Measurements from ENCODE around the gene LRRC2. TPM values are rescaled to one million over a fixed set of nuclear protein-coding genes. Genes with fewer than 3 reads are reported as not detected.

LRRC2 gene
- total and polyA plus RNA-seq, 9 of the 15 experiments (the other 6 are each of a cell fraction or from before 2014, with no cell fraction given) = 0.01 to 0.04 (median 0.03) TPM; not detected in 5

DNA sequence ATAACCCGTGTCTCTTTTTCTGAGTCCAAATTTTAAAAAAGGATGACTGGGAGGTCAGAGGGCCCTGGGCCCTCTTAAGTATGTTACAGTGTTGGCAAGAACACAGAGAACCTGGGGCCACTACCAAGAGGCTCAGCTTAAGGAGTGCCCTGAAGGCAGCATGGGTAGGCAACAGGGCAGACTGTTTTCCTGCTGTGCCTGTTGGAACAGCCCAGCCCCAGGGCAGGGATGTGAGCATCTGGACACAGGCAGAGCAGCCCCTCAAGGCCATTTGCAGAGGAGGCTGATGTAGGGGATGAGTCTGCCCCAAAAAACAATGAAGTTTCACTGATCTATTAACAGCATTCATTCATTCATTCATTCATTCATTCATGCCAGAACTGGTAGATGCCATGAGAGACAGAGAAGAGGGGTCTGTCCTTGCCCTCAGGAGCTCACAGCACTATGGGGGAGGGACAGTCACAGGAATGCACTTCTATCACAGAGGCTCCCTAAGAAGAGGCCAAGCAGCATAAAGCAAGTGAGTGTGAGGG is 99.2 kb downstream of the LRRC2 start:
- peaks cover 0 to 6% of the 10 kb centered on the region in 2 experiments; a peak in 1 of 5 replicates for H3K4me1 ChIP-seq (replicated peaks in 1 of 2; ENCODE audit: control insufficient read depth in 2 of 2, insufficient read depth in 2 of 2, low read length in 2 of 2)
- in situ Hi-C loops (cut with MboI) = no loop called here
- H3K9me1 ChIP-seq (ENCODE audit: control insufficient read depth, insufficient read depth, low read length) = no peaks in the 10 kb centered on the region
- TF ChIP-seq ZNF24 (IDR thresholded peaks at IDR 0.05) (peak; percentile 86), ESRRA (IDR thresholded peaks at IDR 0.05; ENCODE audit: borderline replicate concordance, low read depth) (no peak)
- H4K20me1 ChIP-seq (replicated peaks; ENCODE audit: control insufficient read depth, insufficient read depth, low read length) = no peaks in the 10 kb centered on the region
- DNase-seq (ENCODE audit: extremely low read depth in 1 of 4, low spot score in 3 of 4) = no peak
- H3K27me3 ChIP-seq (ENCODE audit: control insufficient read depth in 2 of 2, insufficient read depth in 2 of 2, low read length in 2 of 2) = peaks cover 29 to 82% of the 10 kb centered on the region in 2 experiments
- no peak overlapping the region for H3K9ac ChIP-seq (ENCODE audit: insufficient read depth in 1 of 2, low read depth in 2 of 2, low read length in 2 of 2)
- no peak overlapping the region for H2AFZ ChIP-seq (ENCODE audit: low read depth, low read length)
- no TSS peak for BruUV-seq (replicated peaks)
- no peaks in the 10 kb centered on the region for H3K9me3 ChIP-seq (replicated peaks; ENCODE audit: control insufficient read depth, insufficient read depth, low read depth, low read length)
- ChIA-PET CTCF (ENCODE audit: low intra/inter-chr PET ratio) (no interaction called here), POLR2A (interaction anchor here (0.6 to 0.8 kb wide), 2 partner anchors 11 to 22 kb away, joined by 3 to 4 read pairs; no protein-coding TSS in a partner anchor)
- FAIRE-seq = no peak
- intact Hi-C loops (cut with micrococcal nuclease) = no loop called here
- H3K27ac ChIP-seq (ENCODE audit: extremely low read depth, low read depth, low read length) = no peak overlapping the region
- 0% methylated on average over 1 of the region's 1 CpG for WGBS (ENCODE audit: insufficient coverage, low coverage, missing lambda C conversion rate)
- ATAC-seq = no peak
- no peaks in the 10 kb centered on the region for H3K36me3 ChIP-seq (ENCODE audit: control insufficient read depth, insufficient read depth, low read length)
- no peaks in the 10 kb centered on the region for H3K79me2 ChIP-seq (ENCODE audit: control insufficient read depth, insufficient read depth, low read length)
- H3K4me3 ChIP-seq = no peak overlapping the region
- H3K4me2 ChIP-seq (ENCODE audit: insufficient read depth, low read length) = no peak overlapping the region

GRCh38 chr3:46466273-46466672 is 99.8 kb downstream of the LRRC2 start:
- BruUV-seq (replicated peaks) = no TSS peak
- no peak for DNase-seq (ENCODE audit: extremely low read depth in 1 of 4, low spot score in 3 of 4)

More at GRCh38 chr3:46466273-46466672, 99.8 kb downstream of the LRRC2 start:
- TF ChIP-seq ZNF384 (IDR thresholded peaks at IDR 0.05; ENCODE audit: low read depth, low read length) = no peak
- no peak for TF ChIP-seq PRMT5 (CRISPR knock-in tag; IDR thresholded peaks at IDR 0.05)
- CTCF ChIA-PET (ENCODE audit: low intra/inter-chr PET ratio) = no interaction called here
- POLR2A ChIA-PET = interaction anchor here (0.8 to 0.9 kb wide), 2 partner anchors 23 to 40 kb away, joined by 3 to 4 read pairs; no protein-coding TSS in a partner anchor
- FAIRE-seq (peak; percentile 32), ATAC-seq (no peak)
- no peak overlapping the region for H2AFZ ChIP-seq (ENCODE audit: low read depth, low read length)
- H3K79me2 ChIP-seq (ENCODE audit: control insufficient read depth, insufficient read depth, low read length) = no peaks in the 10 kb centered on the region
- H3K27ac ChIP-seq (ENCODE audit: extremely low read depth, low read depth, low read length) = no peak overlapping the region
- intact Hi-C loops (cut with micrococcal nuclease) (no loop called here), in situ Hi-C loops (cut with MboI) (no loop called here)
- H3K4me2 ChIP-seq (ENCODE audit: insufficient read depth, low read length) = no peak overlapping the region
- no peak overlapping the region for H3K4me3 ChIP-seq
- no peak overlapping the region for H3K9ac ChIP-seq (ENCODE audit: insufficient read depth in 1 of 2, low read depth in 2 of 2, low read length in 2 of 2)
- H3K9me3 ChIP-seq (replicated peaks; ENCODE audit: control insufficient read depth, insufficient read depth, low read depth, low read length) = no peaks in the 10 kb centered on the region
- peaks cover 31 to 75% of the 10 kb centered on the region in 2 experiments for H3K27me3 ChIP-seq (ENCODE audit: control insufficient read depth in 2 of 2, insufficient read depth in 2 of 2, low read length in 2 of 2)
- no peaks in the 10 kb centered on the region for H3K36me3 ChIP-seq (ENCODE audit: control insufficient read depth, insufficient read depth, low read length)
- no peaks in the 10 kb centered on the region for H3K9me1 ChIP-seq (ENCODE audit: control insufficient read depth, insufficient read depth, low read length)
- H4K20me1 ChIP-seq (replicated peaks; ENCODE audit: control insufficient read depth, insufficient read depth, low read length) = no peaks in the 10 kb centered on the region
- H3K4me1 ChIP-seq (replicated peaks in 1 of 2; ENCODE audit: control insufficient read depth in 2 of 2, insufficient read depth in 2 of 2, low read length in 2 of 2) = peaks cover 0 to 6% of the 10 kb centered on the region in 2 experiments; a peak in 1 of 5 replicates

Other genes with a start within 250 kb of the LRRC2 start
Only the 7 nearest of the 9 such genes appear.
- gene CCRL2, start 159.0 kb downstream of the LRRC2 start, total RNA-seq (2014; rRNA removed) = 3.6 and 4.1 TPM in 2 replicates
- 3.4 and 4.5 TPM in 2 replicates for gene CCRL2, start 159.0 kb downstream of the LRRC2 start, total RNA-seq (2014; rRNA removed; fragmentation: Illumina TruSeq; extraction: Trizol)
- 3.1 and 4.0 TPM in 2 replicates for gene CCRL2, start 159.0 kb downstream of the LRRC2 start, total RNA-seq (2015; rRNA removed; fragmentation: Illumina TruSeq; extraction: Trizol)
- 3.3 and 3.5 TPM in 2 replicates for gene CCRL2, start 159.0 kb downstream of the LRRC2 start, total RNA-seq (2021)
- gene CCRL2, start 159.0 kb downstream of the LRRC2 start, polyA plus RNA-seq (2011; rRNA removed) = 4.2 and 5.4 TPM in 2 replicates
- gene CCRL2, start 159.0 kb downstream of the LRRC2 start, polyA plus RNA-seq (2014; fragmentation: Illumina TruSeq; extraction: Trizol) = 3.2 and 3.4 TPM in 2 replicates
- gene CCRL2, start 159.0 kb downstream of the LRRC2 start, polyA plus RNA-seq (2014; fragmentation: Nextera tagmentation; extraction: Ambion mirVana) = 1 to 10 TPM; 4.3 to 5.7 TPM
- 2.2 and 3.5 TPM in 2 replicates for gene CCRL2, start 159.0 kb downstream of the LRRC2 start, polyA plus RNA-seq (2014; rRNA removed)
- gene LTF, start 101.4 kb downstream of the LRRC2 start, total RNA-seq (2014; rRNA removed) = 0.08 TPM in 1 of 2 replicates, not detected in the other
- not detected in 2 replicates for gene LTF, start 101.4 kb downstream of the LRRC2 start, total RNA-seq (2014; rRNA removed; fragmentation: Illumina TruSeq; extraction: Trizol)
- 0.08 TPM in 1 of 2 replicates, not detected in the other for gene LTF, start 101.4 kb downstream of the LRRC2 start, total RNA-seq (2015; rRNA removed; fragmentation: Illumina TruSeq; extraction: Trizol)
- 0.07 and 0.13 TPM in 2 replicates for gene LTF, start 101.4 kb downstream of the LRRC2 start, total RNA-seq (2021)
- not detected in 2 replicates for gene LTF, start 101.4 kb downstream of the LRRC2 start, polyA plus RNA-seq (2011; rRNA removed)
- not detected in 2 replicates for gene LTF, start 101.4 kb downstream of the LRRC2 start, polyA plus RNA-seq (2014; fragmentation: Illumina TruSeq; extraction: Trizol)
- gene LTF, start 101.4 kb downstream of the LRRC2 start, polyA plus RNA-seq (2014; fragmentation: Nextera tagmentation; extraction: Ambion mirVana) = not detected
- 0.71 TPM in 1 of 2 replicates, not detected in the other for gene LTF, start 101.4 kb downstream of the LRRC2 start, polyA plus RNA-seq (2014; rRNA removed)
- gene RTP3, start 68.3 kb downstream of the LRRC2 start, total RNA-seq (2014; rRNA removed) = not detected in 2 replicates
- gene RTP3, start 68.3 kb downstream of the LRRC2 start, total RNA-seq (2014; rRNA removed; fragmentation: Illumina TruSeq; extraction: Trizol) = not detected in 2 replicates
- not detected in 2 replicates for gene RTP3, start 68.3 kb downstream of the LRRC2 start, total RNA-seq (2015; rRNA removed; fragmentation: Illumina TruSeq; extraction: Trizol)
- gene RTP3, start 68.3 kb downstream of the LRRC2 start, total RNA-seq (2021) = not detected in 2 replicates
- not detected in 2 replicates for gene RTP3, start 68.3 kb downstream of the LRRC2 start, polyA plus RNA-seq (2011; rRNA removed)
- not detected in 2 replicates for gene RTP3, start 68.3 kb downstream of the LRRC2 start, polyA plus RNA-seq (2014; fragmentation: Illumina TruSeq; extraction: Trizol)
- not detected for gene RTP3, start 68.3 kb downstream of the LRRC2 start, polyA plus RNA-seq (2014; fragmentation: Nextera tagmentation; extraction: Ambion mirVana)
- gene RTP3, start 68.3 kb downstream of the LRRC2 start, polyA plus RNA-seq (2014; rRNA removed) = not detected in 2 replicates
- gene FAM240A, start 46.2 kb upstream of the LRRC2 start, total RNA-seq (2014; rRNA removed) = not detected in 2 replicates
- not detected in 2 replicates for gene FAM240A, start 46.2 kb upstream of the LRRC2 start, total RNA-seq (2014; rRNA removed; fragmentation: Illumina TruSeq; extraction: Trizol)
- gene FAM240A, start 46.2 kb upstream of the LRRC2 start, total RNA-seq (2015; rRNA removed; fragmentation: Illumina TruSeq; extraction: Trizol) = not detected in 2 replicates
- gene FAM240A, start 46.2 kb upstream of the LRRC2 start, total RNA-seq (2021) = not detected in 2 replicates
- gene FAM240A, start 46.2 kb upstream of the LRRC2 start, polyA plus RNA-seq (2011; rRNA removed) = not detected in 2 replicates
- gene FAM240A, start 46.2 kb upstream of the LRRC2 start, polyA plus RNA-seq (2014; fragmentation: Illumina TruSeq; extraction: Trizol) = not detected in 2 replicates
- not detected for gene FAM240A, start 46.2 kb upstream of the LRRC2 start, polyA plus RNA-seq (2014; fragmentation: Nextera tagmentation; extraction: Ambion mirVana)
- gene FAM240A, start 46.2 kb upstream of the LRRC2 start, polyA plus RNA-seq (2014; rRNA removed) = not detected in 2 replicates
- gene ALS2CL, start 127.4 kb upstream of the LRRC2 start, total RNA-seq (2014; rRNA removed) = 0.05 TPM in 1 of 2 replicates, not detected in the other
- gene ALS2CL, start 127.4 kb upstream of the LRRC2 start, total RNA-seq (2014; rRNA removed; fragmentation: Illumina TruSeq; extraction: Trizol) = 0.04 TPM in 1 of 2 replicates, not detected in the other
- gene ALS2CL, start 127.4 kb upstream of the LRRC2 start, total RNA-seq (2015; rRNA removed; fragmentation: Illumina TruSeq; extraction: Trizol) = not detected in 2 replicates
- 0.13 TPM in 2 replicates for gene ALS2CL, start 127.4 kb upstream of the LRRC2 start, total RNA-seq (2021)
- 0.03 and 0.18 TPM in 2 replicates for gene ALS2CL, start 127.4 kb upstream of the LRRC2 start, polyA plus RNA-seq (2011; rRNA removed)
- gene ALS2CL, start 127.4 kb upstream of the LRRC2 start, polyA plus RNA-seq (2014; fragmentation: Illumina TruSeq; extraction: Trizol) = 0.07 TPM in 1 of 2 replicates, not detected in the other
- not detected for gene ALS2CL, start 127.4 kb upstream of the LRRC2 start, polyA plus RNA-seq (2014; fragmentation: Nextera tagmentation; extraction: Ambion mirVana)
- 0.05 and 0.09 TPM in 2 replicates for gene ALS2CL, start 127.4 kb upstream of the LRRC2 start, polyA plus RNA-seq (2014; rRNA removed)
- not detected in 2 replicates for gene TMIE, start 135.1 kb upstream of the LRRC2 start, total RNA-seq (2014; rRNA removed)
- not detected in 2 replicates for gene TMIE, start 135.1 kb upstream of the LRRC2 start, total RNA-seq (2014; rRNA removed; fragmentation: Illumina TruSeq; extraction: Trizol)
- gene TMIE, start 135.1 kb upstream of the LRRC2 start, total RNA-seq (2015; rRNA removed; fragmentation: Illumina TruSeq; extraction: Trizol) = not detected in 2 replicates
- gene TMIE, start 135.1 kb upstream of the LRRC2 start, total RNA-seq (2021) = not detected in 2 replicates
- not detected in 2 replicates for gene TMIE, start 135.1 kb upstream of the LRRC2 start, polyA plus RNA-seq (2011; rRNA removed)
- gene TMIE, start 135.1 kb upstream of the LRRC2 start, polyA plus RNA-seq (2014; fragmentation: Illumina TruSeq; extraction: Trizol) = not detected in 2 replicates
- gene TMIE, start 135.1 kb upstream of the LRRC2 start, polyA plus RNA-seq (2014; fragmentation: Nextera tagmentation; extraction: Ambion mirVana) = not detected
- not detected in 2 replicates for gene TMIE, start 135.1 kb upstream of the LRRC2 start, polyA plus RNA-seq (2014; rRNA removed)
- gene PRSS50, start 151.6 kb upstream of the LRRC2 start, total RNA-seq (2014; rRNA removed) = not detected in 2 replicates
- not detected in 2 replicates for gene PRSS50, start 151.6 kb upstream of the LRRC2 start, total RNA-seq (2014; rRNA removed; fragmentation: Illumina TruSeq; extraction: Trizol)
- gene PRSS50, start 151.6 kb upstream of the LRRC2 start, total RNA-seq (2015; rRNA removed; fragmentation: Illumina TruSeq; extraction: Trizol) = not detected in 2 replicates
- gene PRSS50, start 151.6 kb upstream of the LRRC2 start, total RNA-seq (2021) = not detected in 2 replicates
- gene PRSS50, start 151.6 kb upstream of the LRRC2 start, polyA plus RNA-seq (2011; rRNA removed) = not detected in 2 replicates
- gene PRSS50, start 151.6 kb upstream of the LRRC2 start, polyA plus RNA-seq (2014; fragmentation: Illumina TruSeq; extraction: Trizol) = not detected in 2 replicates
- gene PRSS50, start 151.6 kb upstream of the LRRC2 start, polyA plus RNA-seq (2014; fragmentation: Nextera tagmentation; extraction: Ambion mirVana) = under 1 TPM in 1 of 2 experiments, not detected in 1; 0.01 TPM
- gene PRSS50, start 151.6 kb upstream of the LRRC2 start, polyA plus RNA-seq (2014; rRNA removed) = not detected in 2 replicates